OCI-LY1 (cell line): ENCODE results near the gene CEP112.

ENCODE experiments used
- EZH2 ChIP-seq: fragments of 200-600 bp; sonication (generic), shearing (Covaris generic); IDR thresholded peaks from 2 replicates; pipeline ENCODE4 v1.8.0; 2017; ENCODE audit warnings: borderline replicate concordance, mixed run types, mild to moderate bottlenecking, antibody characterized with exemption, low read length, moderate library complexity, mixed read lengths
- TF ChIP-seq, protein P1 (sequence below): fragments of 200-600 bp; sonication (generic), shearing (Covaris generic); IDR thresholded peaks from 2 replicates; pipeline ENCODE4 v1.5.1; 2017; ENCODE audit warnings: mild to moderate bottlenecking, antibody characterized with exemption, low read length, moderate library complexity, mixed read lengths

DNA sequence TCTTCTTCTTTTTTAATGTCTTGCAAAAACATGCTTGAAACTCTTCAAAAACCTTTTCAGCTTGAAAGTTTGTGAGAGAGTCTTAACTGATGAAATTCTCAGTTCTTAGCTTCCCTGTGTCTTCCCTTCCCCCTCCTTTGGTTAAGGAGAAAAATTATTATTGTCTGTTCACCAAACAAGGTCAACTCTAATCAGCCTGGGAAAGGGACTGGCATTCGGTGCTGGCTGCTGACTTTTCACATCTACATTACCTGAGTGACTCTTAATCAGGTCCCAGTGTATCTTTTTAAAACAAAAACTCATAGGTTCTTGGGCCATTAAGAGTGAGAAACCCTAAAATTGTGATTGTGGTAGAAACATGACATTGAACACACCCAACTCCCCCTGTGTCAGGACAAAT lies 591.4 kb downstream of the CEP112 start:
- TF ChIP-seq, protein P1, sequence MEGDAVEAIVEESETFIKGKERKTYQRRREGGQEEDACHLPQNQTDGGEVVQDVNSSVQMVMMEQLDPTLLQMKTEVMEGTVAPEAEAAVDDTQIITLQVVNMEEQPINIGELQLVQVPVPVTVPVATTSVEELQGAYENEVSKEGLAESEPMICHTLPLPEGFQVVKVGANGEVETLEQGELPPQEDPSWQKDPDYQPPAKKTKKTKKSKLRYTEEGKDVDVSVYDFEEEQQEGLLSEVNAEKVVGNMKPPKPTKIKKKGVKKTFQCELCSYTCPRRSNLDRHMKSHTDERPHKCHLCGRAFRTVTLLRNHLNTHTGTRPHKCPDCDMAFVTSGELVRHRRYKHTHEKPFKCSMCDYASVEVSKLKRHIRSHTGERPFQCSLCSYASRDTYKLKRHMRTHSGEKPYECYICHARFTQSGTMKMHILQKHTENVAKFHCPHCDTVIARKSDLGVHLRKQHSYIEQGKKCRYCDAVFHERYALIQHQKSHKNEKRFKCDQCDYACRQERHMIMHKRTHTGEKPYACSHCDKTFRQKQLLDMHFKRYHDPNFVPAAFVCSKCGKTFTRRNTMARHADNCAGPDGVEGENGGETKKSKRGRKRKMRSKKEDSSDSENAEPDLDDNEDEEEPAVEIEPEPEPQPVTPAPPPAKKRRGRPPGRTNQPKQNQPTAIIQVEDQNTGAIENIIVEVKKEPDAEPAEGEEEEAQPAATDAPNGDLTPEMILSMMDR, result no peak
- no peak for TF ChIP-seq EZH2
